Left lung (tissue), 10 donors: ENCODE measurements around the gene CCER1. TPM values are rescaled to one million over a fixed set of nuclear protein-coding genes. Genes with fewer than 3 reads are reported as not detected.

Experiments
- ATAC-seq: fragments of 200-7000 bp; cut with Tn5 transposase; one replicate; pipeline ENCODE4 v1.9.1; 2020; ENCODE audit warnings: moderate library complexity
- DNase-seq, 4 donors: peaks; one replicate each; pipeline ENCODE4 v3.0.0-alpha.2; 2013 to 2020
- H3K27ac ChIP-seq, 2 donors: fragments of 200-600 bp; sonication (generic) in 1 of 2; one replicate each; pipeline versions ENCODE4 v1.5.0 to v1.8.0; 2020 to 2021
- H3K27me3 ChIP-seq, 2 donors: fragments of 200-600 bp; sonication (generic) in 1 of 2; one replicate each; pipeline versions ENCODE4 v1.5.0 to v1.8.0; 2020 to 2021
- H3K36me3 ChIP-seq, 2 donors: fragments of 200-600 bp; sonication (generic) in 1 of 2; one replicate each; pipeline versions ENCODE4 v1.5.0 to v1.8.0; 2020 to 2021
- H3K4me1 ChIP-seq, 2 donors: fragments of 200-600 bp; one replicate each; pipeline ENCODE4 v1.8.0; 2021
- H3K4me3 ChIP-seq, 2 donors: fragments of 200-600 bp; sonication (generic) in 1 of 2; one replicate each; pipeline versions ENCODE4 v1.5.0 to v1.8.0; 2020 to 2021; ENCODE audit warnings: mild to moderate bottlenecking in 1 of 2
- H3K9me3 ChIP-seq, 2 donors: fragments of 200-600 bp; sonication (generic) in 1 of 2; one replicate each; pipeline versions ENCODE4 v1.5.0 to v1.8.0; 2020 to 2021
- CTCF ChIP-seq, 2 donors: fragments of 200-600 bp; sonication (generic) in 1 of 2; IDR thresholded peaks; one replicate each; pipeline versions ENCODE4 v1.5.0 to v1.8.0; 2021; ENCODE audit warnings: antibody characterized with exemption in 2 of 2
- intact Hi-C, 2 donors: fragments of 100-400 bp; cut with DNase I; formaldehyde crosslinking; loops; one replicate each; pipeline versions ENCODE4 v1.11.2 to v1.14.2; 2022
- polyA plus RNA-seq, 6 donors: library from polyadenylated mRNA; unstranded; fragments of 120-200 nt; gene quantifications; one replicate each; pipeline ENCODE4 v1.2.1, GENCODE V29; 2013; ENCODE audit not compliant: insufficient read length in 6 of 6
- total RNA-seq, 2 donors: library from RNA; stranded (reverse); fragmentation: NEBNext Ultra II Directional; extraction: Animal tissue kit (Norgen Biotek cat#: 25700); gene quantifications; one replicate each; pipeline ENCODE4 v1.2.1, GENCODE V29; 2021
- donor health status: DM: no; HTN: yes; CAD: no.
- donor health status: DM: no; HTN: no; CAD: no.

CCER1 gene
- total and polyA plus RNA-seq, 8 donors, result not detected

DNA sequence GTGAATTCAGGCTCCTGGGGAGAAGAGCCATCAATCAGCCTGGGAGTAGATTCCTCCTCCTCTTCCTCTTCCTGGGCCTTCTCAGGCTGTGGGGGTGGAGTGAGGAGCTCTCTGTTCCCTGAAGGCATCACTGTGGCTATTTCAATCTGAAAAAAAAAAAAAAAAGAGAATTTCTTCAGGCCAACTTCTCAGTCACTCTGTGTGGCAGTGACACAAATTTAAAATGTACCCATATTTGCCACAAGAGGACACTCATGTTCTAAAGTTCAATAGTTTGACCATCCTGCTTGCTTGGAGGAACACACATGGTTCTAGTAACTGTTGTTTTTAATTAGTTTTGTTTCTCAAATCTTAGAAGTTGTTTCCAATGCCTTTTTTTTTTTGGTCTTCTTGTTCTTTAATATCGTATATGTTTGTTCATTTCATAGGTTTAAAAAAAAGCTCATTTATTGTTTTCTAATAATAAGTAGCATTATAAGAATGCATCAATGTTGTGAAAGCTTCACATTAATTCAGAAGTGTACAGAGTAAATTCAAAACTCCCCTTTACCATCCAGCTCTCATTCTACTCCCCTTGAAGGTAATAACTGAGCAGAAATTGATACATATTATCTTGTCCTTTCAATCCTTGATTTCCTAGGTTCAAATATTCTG, 23.3 kb upstream of the CCER1 start:
- DNase-seq (peak in 1 of 4 donors; percentile 77), ATAC-seq (peak; percentile 92)
- TF ChIP-seq CTCF (IDR thresholded peaks at IDR 0.05), result peak in 1 of 2 donors; percentile 47
- Histone ChIP-seq H3K4me3 (no peak overlapping the region), H3K4me1 (no peaks in the 10 kb centered on the region), H3K27me3 (no peaks in the 10 kb centered on the region), H3K27ac (peak overlapping the region in 1 of 2 donors; percentile 17), H3K9me3 (no peaks in the 10 kb centered on the region), H3K36me3 (no peaks in the 10 kb centered on the region)
- intact Hi-C loops, result loop anchor here in 1 of 2 donors (10.0 kb wide), 1 partner anchor 377 kb away; no protein-coding TSS in a partner anchor

GRCh38 chr12:90977224-90977623, 22.2 kb upstream of the CCER1 start:
- H3K4me1 ChIP-seq, result no peaks in the 10 kb centered on the region
- intact Hi-C loops, result loop anchor here in 1 of 2 donors (10.0 kb wide), 1 partner anchor 378 kb away; no protein-coding TSS in a partner anchor
- no peak for ATAC-seq
- H3K36me3 ChIP-seq, result no peaks in the 10 kb centered on the region
- H3K27me3 ChIP-seq, result no peaks in the 10 kb centered on the region
- no peak overlapping the region for H3K4me3 ChIP-seq
- TF ChIP-seq CTCF (IDR thresholded peaks at IDR 0.05), result no peak
- peak overlapping the region in 1 of 2 donors; percentile 5 for H3K27ac ChIP-seq
- H3K9me3 ChIP-seq, result no peaks in the 10 kb centered on the region
- no peak for DNase-seq

- Histone ChIP-seq H3K27ac (no peak overlapping the region), H3K36me3 (no peaks in the 10 kb centered on the region), H3K9me3 (no peaks in the 10 kb centered on the region), H3K4me1 (no peaks in the 10 kb centered on the region), H3K27me3 (no peaks in the 10 kb centered on the region), H3K4me3 (no peak overlapping the region)
- intact Hi-C loops, result loop anchor here in 1 of 2 donors (10.0 kb wide), 1 partner anchor 381 kb away; no protein-coding TSS in a partner anchor
- no peak for ATAC-seq
- DNase-seq, result no peak
- no peak for TF ChIP-seq CTCF (IDR thresholded peaks at IDR 0.05)
These were observed 19.3 kb upstream of the CCER1 start for GRCh38 chr12:90974286-90974685.

DNA sequence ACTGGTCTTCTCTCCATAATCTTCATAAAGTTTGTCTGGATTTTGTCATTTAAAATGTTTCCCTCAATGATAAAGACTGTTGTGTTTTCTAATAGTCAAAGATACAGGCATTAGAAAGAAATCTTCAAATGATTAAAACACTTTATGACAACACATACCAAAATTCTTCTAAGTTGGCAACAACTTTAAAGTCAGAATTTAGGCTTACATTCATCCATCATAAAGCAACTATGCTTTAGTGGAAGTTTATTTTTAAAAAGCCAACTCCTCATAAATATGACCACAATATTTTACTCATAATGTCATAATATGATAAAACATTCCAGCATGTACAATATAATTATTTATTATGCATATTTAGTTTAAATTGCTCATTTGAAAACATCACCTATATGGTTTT, 17.2 kb upstream of the CCER1 start:
- DNase-seq, result no peak
- no peaks in the 10 kb centered on the region for H3K27me3 ChIP-seq
- no peak for ATAC-seq
- no peak for TF ChIP-seq CTCF (IDR thresholded peaks at IDR 0.05)
- H3K4me1 ChIP-seq, result no peaks in the 10 kb centered on the region
- no peaks in the 10 kb centered on the region for H3K36me3 ChIP-seq
- no peak overlapping the region for H3K4me3 ChIP-seq
- no peak overlapping the region for H3K27ac ChIP-seq
- intact Hi-C loops, result loop anchor here in 1 of 2 donors (10.0 kb wide), 1 partner anchor 383 kb away; no protein-coding TSS in a partner anchor
- no peaks in the 10 kb centered on the region for H3K9me3 ChIP-seq

- H3K27me3 ChIP-seq, result no peaks in the 10 kb centered on the region
- no peak for DNase-seq
- no peak for ATAC-seq
- no peak overlapping the region for H3K4me3 ChIP-seq
- H3K9me3 ChIP-seq, result no peaks in the 10 kb centered on the region
- TF ChIP-seq CTCF (IDR thresholded peaks at IDR 0.05), result no peak
- intact Hi-C loops, result loop anchor here in 1 of 2 donors (10.0 kb wide), 1 partner anchor 384 kb away; no protein-coding TSS in a partner anchor
- no peaks in the 10 kb centered on the region for H3K4me1 ChIP-seq
- H3K36me3 ChIP-seq, result no peaks in the 10 kb centered on the region
- no peak overlapping the region for H3K27ac ChIP-seq
These were observed 15.9 kb upstream of the CCER1 start for GRCh38 chr12:90970911-90971310.
